ENCODE data around the gene GNAT1. TPM values are rescaled to one million over a fixed set of nuclear protein-coding genes. Genes with fewer than 3 reads are reported as not detected.

Gene GNAT1
- total RNA-seq, 1 experiment from 2014 or later = 0.13 TPM

GRCh38 chr3:50185230-50185629, 6.2 kb upstream of the GNAT1 start:
- ChIA-PET POLR2A (no interaction called here), CTCF (interaction anchor here (0.6 to 2.3 kb wide), 3 partner anchors 20 to 80 kb away, joined by 3 to 9 read pairs (median 3); no protein-coding TSS in a partner anchor)
- ATAC-seq (no peak), DNase-seq (ENCODE audit: low spot score) (no peak)
- no peak overlapping the region for H3K27ac Mint-ChIP-seq
- H3K36me3 Mint-ChIP-seq = peaks cover 34% of the 10 kb centered on the region
- TF ChIP-seq, protein P1, sequence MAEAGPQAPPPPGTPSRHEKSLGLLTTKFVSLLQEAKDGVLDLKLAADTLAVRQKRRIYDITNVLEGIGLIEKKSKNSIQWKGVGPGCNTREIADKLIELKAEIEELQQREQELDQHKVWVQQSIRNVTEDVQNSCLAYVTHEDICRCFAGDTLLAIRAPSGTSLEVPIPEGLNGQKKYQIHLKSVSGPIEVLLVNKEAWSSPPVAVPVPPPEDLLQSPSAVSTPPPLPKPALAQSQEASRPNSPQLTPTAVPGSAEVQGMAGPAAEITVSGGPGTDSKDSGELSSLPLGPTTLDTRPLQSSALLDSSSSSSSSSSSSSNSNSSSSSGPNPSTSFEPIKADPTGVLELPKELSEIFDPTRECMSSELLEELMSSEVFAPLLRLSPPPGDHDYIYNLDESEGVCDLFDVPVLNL (CRISPR knock-in tag; IDR thresholded peaks at IDR 0.05; ENCODE audit: borderline replicate concordance, low read depth) = no peak
- TF ChIP-seq NR3C1 (CRISPR knock-in tag; conservative IDR thresholded peaks at IDR 0.05; ENCODE audit: low read depth) = no peak
- TF ChIP-seq TEAD4 (CRISPR knock-in tag; IDR thresholded peaks at IDR 0.05) = no peak
- no peak for TF ChIP-seq NFATC4 (CRISPR knock-in tag; IDR thresholded peaks at IDR 0.05)
- no peak for TF ChIP-seq HMGA2 (CRISPR knock-in tag; IDR thresholded peaks at IDR 0.05)
- no peak for TF ChIP-seq MAX (CRISPR knock-in tag; IDR thresholded peaks at IDR 0.05)
- TF ChIP-seq, protein P2, sequence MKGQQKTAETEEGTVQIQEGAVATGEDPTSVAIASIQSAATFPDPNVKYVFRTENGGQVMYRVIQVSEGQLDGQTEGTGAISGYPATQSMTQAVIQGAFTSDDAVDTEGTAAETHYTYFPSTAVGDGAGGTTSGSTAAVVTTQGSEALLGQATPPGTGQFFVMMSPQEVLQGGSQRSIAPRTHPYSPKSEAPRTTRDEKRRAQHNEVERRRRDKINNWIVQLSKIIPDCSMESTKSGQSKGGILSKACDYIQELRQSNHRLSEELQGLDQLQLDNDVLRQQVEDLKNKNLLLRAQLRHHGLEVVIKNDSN (CRISPR knock-in tag; IDR thresholded peaks at IDR 0.05) = no peak
- TF ChIP-seq ZNF317 (CRISPR knock-in tag; IDR thresholded peaks at IDR 0.05; ENCODE audit: borderline replicate concordance, low read depth) = no peak
- no peak for TF ChIP-seq EMX1 (CRISPR knock-in tag; IDR thresholded peaks at IDR 0.05)
- TF ChIP-seq, protein P3, sequence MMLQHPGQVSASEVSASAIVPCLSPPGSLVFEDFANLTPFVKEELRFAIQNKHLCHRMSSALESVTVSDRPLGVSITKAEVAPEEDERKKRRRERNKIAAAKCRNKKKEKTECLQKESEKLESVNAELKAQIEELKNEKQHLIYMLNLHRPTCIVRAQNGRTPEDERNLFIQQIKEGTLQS (CRISPR knock-in tag; conservative IDR thresholded peaks at IDR 0.05) = no peak
- no peak for TF ChIP-seq ETV6 (CRISPR knock-in tag; IDR thresholded peaks at IDR 0.05)
- no peak for TF ChIP-seq RORB (CRISPR knock-in tag; IDR thresholded peaks at IDR 0.05)
- TF ChIP-seq ELF4 (CRISPR knock-in tag; IDR thresholded peaks at IDR 0.05; ENCODE audit: low read depth) = no peak
- no peak for TF ChIP-seq KAT7 (CRISPR knock-in tag; IDR thresholded peaks at IDR 0.05; ENCODE audit: borderline replicate concordance)
- H3K4me3 Mint-ChIP-seq = no peak overlapping the region
- no peaks in the 10 kb centered on the region for H3K4me1 Mint-ChIP-seq
- H3K9me3 Mint-ChIP-seq = no peaks in the 10 kb centered on the region
- no peaks in the 10 kb centered on the region for H3K27me3 Mint-ChIP-seq (ENCODE audit: low read depth)

- no peak for ATAC-seq
- ChIA-PET POLR2A (no interaction called here), CTCF (interaction anchor here (3.9 kb wide), 1 partner anchor 65 kb away, joined by 57 read pairs; no protein-coding TSS in a partner anchor)
- H3K27ac Mint-ChIP-seq = no peak overlapping the region
- no peaks in the 10 kb centered on the region for H3K4me1 Mint-ChIP-seq
- DNase-seq (ENCODE audit: low spot score) = no peak
- TF ChIP-seq ESRRA (CRISPR knock-in tag; IDR thresholded peaks at IDR 0.05; ENCODE audit: borderline replicate concordance) = no peak
- no peak for TF ChIP-seq FOXJ3 (CRISPR knock-in tag; IDR thresholded peaks at IDR 0.05; ENCODE audit: borderline replicate concordance)
- TF ChIP-seq HMGA2 (CRISPR knock-in tag; IDR thresholded peaks at IDR 0.05) = no peak
- no peak for TF ChIP-seq CBFB (CRISPR knock-in tag; IDR thresholded peaks at IDR 0.05; ENCODE audit: low read depth)
- no peak for TF ChIP-seq MAX (CRISPR knock-in tag; IDR thresholded peaks at IDR 0.05)
- TF ChIP-seq TP53 (CRISPR knock-in tag; IDR thresholded peaks at IDR 0.05) = no peak
- TF ChIP-seq, protein P4, sequence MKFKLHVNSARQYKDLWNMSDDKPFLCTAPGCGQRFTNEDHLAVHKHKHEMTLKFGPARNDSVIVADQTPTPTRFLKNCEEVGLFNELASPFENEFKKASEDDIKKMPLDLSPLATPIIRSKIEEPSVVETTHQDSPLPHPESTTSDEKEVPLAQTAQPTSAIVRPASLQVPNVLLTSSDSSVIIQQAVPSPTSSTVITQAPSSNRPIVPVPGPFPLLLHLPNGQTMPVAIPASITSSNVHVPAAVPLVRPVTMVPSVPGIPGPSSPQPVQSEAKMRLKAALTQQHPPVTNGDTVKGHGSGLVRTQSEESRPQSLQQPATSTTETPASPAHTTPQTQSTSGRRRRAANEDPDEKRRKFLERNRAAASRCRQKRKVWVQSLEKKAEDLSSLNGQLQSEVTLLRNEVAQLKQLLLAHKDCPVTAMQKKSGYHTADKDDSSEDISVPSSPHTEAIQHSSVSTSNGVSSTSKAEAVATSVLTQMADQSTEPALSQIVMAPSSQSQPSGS (CRISPR knock-in tag; IDR thresholded peaks at IDR 0.05; ENCODE audit: borderline replicate concordance, low read depth) = no peak
- TF ChIP-seq, protein P3 (CRISPR knock-in tag; conservative IDR thresholded peaks at IDR 0.05) = no peak
- TF ChIP-seq GABPB1 (CRISPR knock-in tag; IDR thresholded peaks at IDR 0.05) = no peak
- no peak for TF ChIP-seq NR3C1 (CRISPR knock-in tag; conservative IDR thresholded peaks at IDR 0.05; ENCODE audit: low read depth)
- TF ChIP-seq PRRX2 (CRISPR knock-in tag; IDR thresholded peaks at IDR 0.05) = no peak
- TF ChIP-seq, protein P5, sequence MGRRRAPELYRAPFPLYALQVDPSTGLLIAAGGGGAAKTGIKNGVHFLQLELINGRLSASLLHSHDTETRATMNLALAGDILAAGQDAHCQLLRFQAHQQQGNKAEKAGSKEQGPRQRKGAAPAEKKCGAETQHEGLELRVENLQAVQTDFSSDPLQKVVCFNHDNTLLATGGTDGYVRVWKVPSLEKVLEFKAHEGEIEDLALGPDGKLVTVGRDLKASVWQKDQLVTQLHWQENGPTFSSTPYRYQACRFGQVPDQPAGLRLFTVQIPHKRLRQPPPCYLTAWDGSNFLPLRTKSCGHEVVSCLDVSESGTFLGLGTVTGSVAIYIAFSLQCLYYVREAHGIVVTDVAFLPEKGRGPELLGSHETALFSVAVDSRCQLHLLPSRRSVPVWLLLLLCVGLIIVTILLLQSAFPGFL (CRISPR knock-in tag; IDR thresholded peaks at IDR 0.05; ENCODE audit: borderline replicate concordance) = no peak
- no peak for TF ChIP-seq IRF2 (CRISPR knock-in tag; IDR thresholded peaks at IDR 0.05; ENCODE audit: borderline replicate concordance, low read depth)
- no peak for TF ChIP-seq SMAD4 (CRISPR knock-in tag; IDR thresholded peaks at IDR 0.05)
- no peak for TF ChIP-seq ZNF219 (CRISPR knock-in tag; IDR thresholded peaks at IDR 0.05; ENCODE audit: borderline replicate concordance)
- TF ChIP-seq NFATC4 (CRISPR knock-in tag; IDR thresholded peaks at IDR 0.05) = no peak
- TF ChIP-seq GTF2I (CRISPR knock-in tag; conservative IDR thresholded peaks at IDR 0.05) = no peak
- no peak overlapping the region for H3K4me3 Mint-ChIP-seq
- no peaks in the 10 kb centered on the region for H3K27me3 Mint-ChIP-seq (ENCODE audit: low read depth)
- peaks cover 27% of the 10 kb centered on the region for H3K36me3 Mint-ChIP-seq
- no peaks in the 10 kb centered on the region for H3K9me3 Mint-ChIP-seq
Observed at GRCh38 chr3:50186096-50186495, 5.3 kb upstream of the GNAT1 start.
